ENCODE data around the gene AKIRIN1. TPM values are rescaled to one million over a fixed set of nuclear protein-coding genes. Genes with fewer than 3 reads are reported as not detected.

The AKIRIN1 gene
- total and polyA plus RNA-seq, 10 of the 15 experiments (the other 5 are each of a cell fraction or from before 2014, with no cell fraction given): 7.5 to 72.3 (median 50.4) TPM

DNA sequence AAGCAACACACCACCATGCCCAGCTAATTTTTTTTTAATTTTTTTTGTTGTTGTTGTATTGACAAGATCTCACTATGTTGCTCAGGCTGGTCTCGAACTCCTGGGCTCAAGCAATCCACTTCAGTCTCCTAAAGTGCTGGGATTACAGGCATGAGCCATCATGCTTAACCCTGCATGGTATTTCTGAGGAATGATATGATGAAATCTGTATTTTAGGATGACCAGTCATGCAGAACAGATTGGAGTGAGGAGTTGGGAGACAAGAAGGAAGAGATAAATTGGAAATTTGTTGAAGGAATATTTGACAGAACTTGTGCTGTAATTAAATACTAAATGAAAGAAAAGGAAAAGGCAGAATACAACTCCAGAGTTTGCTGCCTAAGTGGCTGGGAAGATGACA is 30.4 kb downstream of the AKIRIN1 start:
- Histone ChIP-seq H3K4me1 (ENCODE audit: control insufficient read depth, insufficient read depth, low read length) (peaks cover 4% of the 10 kb centered on the region; the same call in 1 of the 2 replicates), H3K4me3 (no peak overlapping the region), H3K79me2 (ENCODE audit: control insufficient read depth, insufficient read depth, low read length) (peaks cover 2% of the 10 kb centered on the region), H3K36me3 (ENCODE audit: control insufficient read depth in 2 of 2, insufficient read depth in 2 of 2, low read length in 1 of 2) (no peaks in the 10 kb centered on the region), H4K20me1 (ENCODE audit: control insufficient read depth, insufficient read depth) (no peaks in the 10 kb centered on the region), H3K9me3 (replicated peaks; ENCODE audit: control insufficient read depth, insufficient read depth, low read length) (no peaks in the 10 kb centered on the region), H3K27ac (ENCODE audit: control insufficient read depth, insufficient read depth) (no peak overlapping the region), H3K9ac (ENCODE audit: control insufficient read depth, insufficient read depth, low read length) (no peak overlapping the region), H2AFZ (ENCODE audit: control insufficient read depth, low read depth, low read length) (no peak overlapping the region), H3K27me3 (replicated peaks in 1 of 2; ENCODE audit: control insufficient read depth in 2 of 2, insufficient read depth in 2 of 2, low read length in 1 of 2) (no peaks in the 10 kb centered on the region), H3K4me2 (ENCODE audit: control insufficient read depth, insufficient read depth) (no peak overlapping the region)
- DNase-seq (ENCODE audit: low read depth, low spot score) (no peak), ATAC-seq (no peak), FAIRE-seq (no peak)
- intact Hi-C loops (cut with micrococcal nuclease; ENCODE audit: unreplicated experiment): loop anchor here (10.0 kb wide), 1 partner anchor 167 kb away; the partner anchor contains the start of gene RRAGC
- in situ Hi-C loops (cut with MboI): no loop called here
- RAD21 ChIA-PET (ENCODE audit: unreplicated experiment): no interaction called here
- SMC1A ChIA-PET (ENCODE audit: uncharacterized antibody, unreplicated experiment): no interaction called here
- POLR2A ChIA-PET: no interaction called here
- CTCF ChIA-PET: no interaction called here
- TF ChIP-seq WRNIP1 (IDR thresholded peaks at IDR 0.05; ENCODE audit: borderline replicate concordance, low read depth, low read length) (no peak), RFX5 (IDR thresholded peaks at IDR 0.05; ENCODE audit: low read depth, low read length) (no peak), JUND (IDR thresholded peaks at IDR 0.05; ENCODE audit: low read depth, low read length) (no peak), FOXK2 (IDR thresholded peaks at IDR 0.05) (no peak), TARDBP (IDR thresholded peaks at IDR 0.05; ENCODE audit: borderline replicate concordance) (no peak), SREBF1 (IDR thresholded peaks at IDR 0.05; ENCODE audit: low read length) (no peak), MYC (IDR thresholded peaks at IDR 0.05; ENCODE audit: insufficient read depth, insufficient read length, insufficient replicate concordance, low read length, severe bottlenecking) (no peak), RBBP5 (conservative IDR thresholded peaks at IDR 0.05) (no peak), ETV6 (conservative IDR thresholded peaks at IDR 0.05 in 1 of 2, IDR thresholded peaks at IDR 0.05 in 1 of 2; ENCODE audit: borderline replicate concordance in 1 of 2, low read depth in 1 of 2) (no peak), POU2F2 (IDR thresholded peaks at IDR 0.05; ENCODE audit: borderline replicate concordance, low read depth, low read length) (no peak)
- TF ChIP-seq, protein P1, sequence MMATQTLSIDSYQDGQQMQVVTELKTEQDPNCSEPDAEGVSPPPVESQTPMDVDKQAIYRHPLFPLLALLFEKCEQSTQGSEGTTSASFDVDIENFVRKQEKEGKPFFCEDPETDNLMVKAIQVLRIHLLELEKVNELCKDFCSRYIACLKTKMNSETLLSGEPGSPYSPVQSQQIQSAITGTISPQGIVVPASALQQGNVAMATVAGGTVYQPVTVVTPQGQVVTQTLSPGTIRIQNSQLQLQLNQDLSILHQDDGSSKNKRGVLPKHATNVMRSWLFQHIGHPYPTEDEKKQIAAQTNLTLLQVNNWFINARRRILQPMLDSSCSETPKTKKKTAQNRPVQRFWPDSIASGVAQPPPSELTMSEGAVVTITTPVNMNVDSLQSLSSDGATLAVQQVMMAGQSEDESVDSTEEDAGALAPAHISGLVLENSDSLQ (IDR thresholded peaks at IDR 0.05): no peak
- no TSS peak for BruUV-seq (replicated peaks)
- WGBS (ENCODE audit: insufficient coverage, insufficient replicate concordance, low lambda C conversion rate, missing lambda C conversion rate): 11% methylated on average over 1 of the region's 1 CpG
